Progenitor cell of endocrine pancreas (in vitro differentiated cells): ENCODE results near the gene HS3ST5. TPM values are rescaled to one million over a fixed set of nuclear protein-coding genes. Genes with fewer than 3 reads are reported as not detected.

Source experiments
- DNase-seq: peaks from one replicate; pipeline ENCODE4 v3.0.0; 2021; ENCODE audit warnings: low spot score; ENCODE audit not compliant: unreplicated experiment
- H3K27ac Mint-ChIP-seq: 2 replicates; pipeline ENCODE4 v1.8.0; 2021; ENCODE audit warnings: mild to moderate bottlenecking, moderate library complexity, mixed read lengths
- H3K27me3 Mint-ChIP-seq: 2 replicates; pipeline ENCODE4 v1.8.0; 2021; ENCODE audit warnings: mixed read lengths
- H3K36me3 Mint-ChIP-seq: 2 replicates; pipeline ENCODE4 v1.8.0; 2022; ENCODE audit warnings: mixed read lengths; ENCODE audit not compliant: insufficient read depth
- H3K4me1 Mint-ChIP-seq: 2 replicates; pipeline ENCODE4 v1.8.0; 2021; ENCODE audit warnings: low read depth, mixed read lengths
- H3K4me3 Mint-ChIP-seq: 2 replicates; pipeline ENCODE4 v1.8.0; 2021; ENCODE audit warnings: low read depth, mild to moderate bottlenecking, moderate library complexity, mixed read lengths
- H3K9me3 Mint-ChIP-seq: 2 replicates; pipeline ENCODE4 v1.8.0; 2021; ENCODE audit warnings: low read depth, mixed read lengths
- CTCF ChIP-seq: fragments of 200-600 bp; sonication (generic); IDR thresholded peaks from one replicate; pipeline ENCODE4 v1.5.0; 2021; ENCODE audit warnings: antibody characterized with exemption, mild to moderate bottlenecking; ENCODE audit not compliant: unreplicated experiment
- total RNA-seq: library from RNA; stranded (reverse); gene quantifications from 2 replicates; pipeline ENCODE4 v1.2.1, GENCODE V29; 2021

The HS3ST5 gene
- total RNA-seq, 1 donor from 2014 or later: 0.31 TPM

GRCh38 chr6:114158838-114159694 is 183.8 kb downstream of the HS3ST5 start:
- peaks cover 21% of the 10 kb centered on the region for H3K27me3 Mint-ChIP-seq
- DNase-seq: no peak
- no peaks in the 10 kb centered on the region for H3K9me3 Mint-ChIP-seq
- TF ChIP-seq CTCF: no peak
- no peak overlapping the region for H3K4me3 Mint-ChIP-seq
- H3K27ac Mint-ChIP-seq: no peak overlapping the region
- H3K36me3 Mint-ChIP-seq: no peaks in the 10 kb centered on the region
- H3K4me1 Mint-ChIP-seq: peaks cover 20% of the 10 kb centered on the region

- Mint-ChIP-seq H3K36me3 (no peaks in the 10 kb centered on the region), H3K27ac (no peak overlapping the region), H3K4me3 (no peak overlapping the region), H3K4me1 (peaks cover 20% of the 10 kb centered on the region), H3K27me3 (peaks cover 25% of the 10 kb centered on the region), H3K9me3 (no peaks in the 10 kb centered on the region)
- no peak for DNase-seq
- no peak for TF ChIP-seq CTCF
These were observed 184.4 kb downstream of the HS3ST5 start for GRCh38 chr6:114158411-114158810.

GRCh38 chr6:114157848-114158247 is 185.0 kb downstream of the HS3ST5 start:
- no peak for TF ChIP-seq CTCF
- DNase-seq: no peak

GRCh38 chr6:114155763-114156162 is 187.1 kb downstream of the HS3ST5 start:
- no peaks in the 10 kb centered on the region for H3K9me3 Mint-ChIP-seq
- peaks cover 20% of the 10 kb centered on the region for H3K27me3 Mint-ChIP-seq
- TF ChIP-seq CTCF: no peak
- H3K36me3 Mint-ChIP-seq: no peaks in the 10 kb centered on the region
- no peak overlapping the region for H3K27ac Mint-ChIP-seq
- H3K4me3 Mint-ChIP-seq: no peak overlapping the region
- DNase-seq: no peak
- H3K4me1 Mint-ChIP-seq: peaks cover 16% of the 10 kb centered on the region

More at GRCh38 chr6:114157848-114158247, 185.0 kb downstream of the HS3ST5 start:
- H3K27me3 Mint-ChIP-seq: peaks cover 26% of the 10 kb centered on the region
- peaks cover 20% of the 10 kb centered on the region for H3K4me1 Mint-ChIP-seq
- no peaks in the 10 kb centered on the region for H3K9me3 Mint-ChIP-seq
- no peak overlapping the region for H3K27ac Mint-ChIP-seq
- H3K4me3 Mint-ChIP-seq: no peak overlapping the region
- H3K36me3 Mint-ChIP-seq: no peaks in the 10 kb centered on the region

DNA sequence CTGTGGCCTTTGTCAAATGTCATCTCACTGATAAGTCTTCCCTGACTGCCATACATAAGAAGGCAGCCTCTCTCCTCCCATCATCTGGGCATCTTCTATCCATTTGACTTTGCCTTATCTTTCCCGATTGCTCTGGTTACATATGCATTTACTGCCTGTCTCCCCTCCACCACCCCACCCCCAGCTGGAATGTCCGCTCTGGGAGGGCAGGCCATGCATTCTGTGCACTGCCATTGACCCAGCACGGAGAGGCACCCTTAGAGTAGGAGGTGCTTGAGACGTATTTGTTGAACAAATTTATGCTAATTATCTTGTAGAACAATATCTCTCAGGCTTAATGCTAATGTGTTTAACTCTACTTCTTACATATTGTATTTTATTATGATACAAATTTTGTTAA is 188.0 kb downstream of the HS3ST5 start:
- no peak for DNase-seq
- Mint-ChIP-seq H3K4me3 (no peak overlapping the region), H3K36me3 (no peaks in the 10 kb centered on the region), H3K27ac (no peak overlapping the region), H3K9me3 (no peaks in the 10 kb centered on the region), H3K27me3 (peaks cover 20% of the 10 kb centered on the region), H3K4me1 (peaks cover 11% of the 10 kb centered on the region)
- TF ChIP-seq CTCF: no peak
